Stimulated activated CD4-positive, alpha-beta T cell treated with anti-CD3 and anti-CD28 coated beads, Interleukin-15, amount 100 ng/mL, for 48 hours (primary cell): ENCODE measurements around the gene C6orf118.

Source experiments
- DNase-seq, 2 donors: peaks; one replicate each; pipeline ENCODE4 v3.0.0-alpha.2; 2020; ENCODE audit warnings: low read depth in 2 of 2

C6orf118 gene

DNA sequence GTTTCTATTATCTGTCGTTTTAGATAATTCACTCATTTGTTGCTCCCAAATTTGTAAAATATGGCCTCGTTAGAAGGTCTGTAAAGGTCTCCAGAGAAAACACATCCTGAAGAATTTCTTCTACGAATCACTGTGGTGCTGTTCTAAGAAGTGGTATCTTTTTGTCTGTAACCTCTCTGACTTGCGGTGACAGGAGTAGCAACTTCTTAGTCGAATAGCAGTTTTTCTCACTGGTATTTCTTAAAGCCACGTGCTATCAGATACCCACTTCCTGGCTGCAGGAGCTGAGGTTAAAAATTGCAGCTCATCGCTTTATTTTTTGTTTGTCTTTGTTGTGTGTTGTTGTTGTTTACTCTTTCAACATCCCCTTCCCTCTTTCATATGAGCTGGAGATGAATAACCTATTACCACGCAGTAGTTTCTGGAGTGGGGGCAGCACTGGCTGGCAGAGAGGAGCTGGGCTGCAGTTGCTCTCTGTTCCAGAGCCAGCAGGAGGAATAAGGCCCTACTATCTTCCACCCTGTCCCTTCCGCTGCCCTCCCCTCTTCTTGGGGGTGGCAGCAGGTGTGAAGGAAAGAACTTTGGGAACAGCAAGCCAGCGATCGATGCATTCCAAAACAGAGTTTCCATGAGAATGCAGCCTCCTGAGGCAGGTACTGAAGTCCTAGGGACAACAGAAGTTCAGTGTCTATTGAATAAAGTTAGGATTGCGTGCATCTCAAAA lies 64.7 kb downstream of the C6orf118 start:
- no peak for DNase-seq

DNA sequence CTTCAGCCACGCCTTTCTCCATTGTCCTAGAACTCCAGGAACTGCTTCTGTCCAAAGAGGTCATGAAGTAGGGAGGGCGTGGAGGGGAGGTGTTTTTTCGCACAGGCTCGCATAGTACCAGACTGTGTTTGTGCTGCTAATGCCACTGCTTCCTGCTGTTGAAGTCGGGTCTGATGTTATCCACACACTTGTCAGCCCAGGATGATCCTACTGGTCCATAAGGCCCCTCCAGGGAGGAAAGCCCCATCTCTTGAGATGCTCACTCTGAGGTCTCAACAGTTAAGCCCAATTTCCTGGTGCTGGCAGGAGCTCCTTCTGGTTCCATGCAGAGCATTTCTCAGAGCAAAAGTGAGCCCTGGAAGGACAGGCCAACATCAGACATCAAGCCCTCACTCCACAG lies 65.6 kb downstream of the C6orf118 start:
- DNase-seq: no peak

DNA sequence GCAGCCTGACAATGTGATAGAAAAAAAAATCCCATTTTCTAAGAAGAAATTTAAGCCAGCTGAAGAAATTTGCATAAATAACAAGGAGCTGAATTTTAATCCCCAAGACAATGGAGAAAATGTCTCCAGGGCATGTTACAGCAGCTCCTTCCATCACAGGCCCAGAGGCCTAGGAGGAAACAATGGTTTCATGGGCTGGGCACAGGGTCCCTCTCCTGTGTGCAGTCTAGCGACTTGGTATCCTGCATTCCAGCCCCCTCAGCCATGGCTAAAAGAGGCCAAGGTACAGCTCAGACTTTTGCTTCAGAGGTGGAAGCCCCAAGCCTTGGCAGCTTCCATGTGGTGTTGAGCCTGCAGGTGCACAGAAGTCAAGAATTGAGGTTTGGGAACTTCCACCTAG lies 73.1 kb downstream of the C6orf118 start:
- no peak for DNase-seq

DNA sequence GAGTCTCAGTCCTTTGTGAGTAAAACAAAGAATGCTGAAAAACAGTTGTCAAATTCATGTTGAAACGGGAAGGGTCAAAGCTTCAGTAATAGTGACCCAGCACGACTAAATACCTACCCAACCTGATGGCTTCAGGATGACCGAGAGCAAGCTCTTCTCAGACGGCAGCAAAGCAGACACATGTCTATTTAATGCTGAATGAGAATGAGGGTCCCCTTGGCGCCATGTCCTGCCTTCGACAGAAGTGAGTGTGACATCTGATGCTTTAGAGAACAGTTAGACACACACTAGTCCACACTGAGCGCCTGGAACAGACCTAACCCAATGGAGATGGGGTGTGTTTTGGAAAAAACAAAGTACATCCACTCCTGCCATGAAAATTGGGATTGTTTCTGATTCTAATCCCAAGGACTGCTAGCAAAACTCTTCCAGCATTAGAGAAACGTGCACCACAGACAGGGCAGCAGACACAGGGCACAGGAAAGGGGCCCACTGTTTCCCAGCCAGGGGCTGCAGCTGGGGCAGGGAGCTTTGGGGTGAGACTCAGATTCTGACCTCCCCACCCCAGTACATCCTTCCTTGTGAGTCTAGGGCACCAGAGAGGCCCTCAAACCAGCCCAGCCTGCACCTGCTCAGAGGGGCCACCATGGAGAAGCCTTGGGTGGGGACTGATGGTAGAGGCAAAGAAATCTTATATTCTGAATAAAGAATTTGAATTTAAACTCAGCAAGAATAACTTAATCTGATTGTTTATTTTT lies 76.5 kb downstream of the C6orf118 start:
- DNase-seq: no peak

DNA sequence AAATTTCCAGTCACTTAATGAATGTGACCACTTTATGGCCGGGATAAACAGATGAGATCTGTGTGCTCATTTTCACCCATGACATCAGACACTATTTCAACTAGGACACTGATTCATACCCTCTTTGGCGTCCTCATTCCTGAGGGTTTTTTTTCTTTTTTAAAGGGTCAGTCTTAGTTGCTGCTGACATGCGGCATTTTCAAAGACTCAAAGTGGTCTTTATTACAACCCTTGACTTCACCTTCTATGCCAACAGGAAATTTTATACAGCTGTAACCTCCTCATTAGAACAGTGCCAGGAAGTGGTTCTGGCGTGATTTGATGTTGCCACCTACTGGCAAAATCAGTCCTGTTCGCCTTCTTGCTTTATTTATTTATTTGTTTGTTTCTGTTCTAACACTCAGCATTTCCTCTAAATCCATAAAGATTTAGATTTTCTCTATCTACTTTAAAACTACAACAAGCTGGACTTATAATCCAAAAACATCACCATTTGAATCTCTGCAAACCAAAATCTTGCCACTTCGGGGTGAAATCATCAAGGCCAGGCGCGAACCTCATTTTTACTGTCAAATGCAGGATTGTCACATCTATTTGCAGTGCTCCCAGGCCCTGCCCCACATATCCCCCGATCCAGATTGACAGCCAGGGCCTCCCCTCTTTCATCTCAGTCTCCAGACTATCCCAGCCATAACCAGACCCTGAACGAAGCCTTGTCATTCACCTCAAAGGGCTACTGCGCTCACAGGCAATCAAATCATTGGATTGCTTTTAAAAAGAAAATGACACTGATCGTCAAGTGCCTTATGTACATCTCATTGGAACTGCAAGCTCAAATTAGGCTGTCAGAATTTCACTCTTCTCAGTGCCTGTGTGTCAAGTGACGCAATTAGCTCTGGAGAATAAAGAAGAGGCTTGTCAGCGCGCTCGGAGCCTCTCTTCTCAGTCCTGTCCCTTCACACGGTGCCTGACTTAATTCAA lies 77.5 kb downstream of the C6orf118 start:
- no peak for DNase-seq

DNA sequence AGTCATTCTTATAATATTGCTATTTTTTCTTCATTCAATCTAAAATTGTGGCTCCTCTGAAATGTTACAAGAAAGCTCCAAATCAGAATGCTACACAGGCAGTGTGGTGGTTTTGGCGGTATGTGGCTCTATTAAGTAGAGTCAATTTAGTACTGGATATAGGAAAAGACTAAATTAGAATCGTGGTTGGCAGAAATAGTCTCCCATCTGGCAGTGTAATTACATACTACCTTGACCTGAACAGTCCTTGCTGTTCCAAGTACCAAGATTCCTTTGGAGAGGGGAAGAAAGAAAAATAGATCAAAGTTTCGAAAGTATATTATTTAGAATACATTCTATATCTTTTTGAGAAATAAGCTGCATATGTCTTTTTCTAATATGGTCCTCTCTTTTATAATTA lies 78.2 kb downstream of the C6orf118 start:
- DNase-seq: no peak
